WTC11 (cell line): ENCODE results near the gene RPL12. TPM values are rescaled to one million over a fixed set of nuclear protein-coding genes. Genes with fewer than 3 reads are reported as not detected.

Source experiments
- ATAC-seq: fragments of 200-7000 bp; cut with Tn5 transposase; 2 replicates; pipeline ENCODE4 v1.10.0; 2021; ENCODE audit warnings: mild to moderate bottlenecking, moderate library complexity
- CTCF ChIA-PET: fragments of 300-600 bp; sonication (Branson Sonifier 250); formaldehyde crosslinking; loops from one replicate; lab custom pipeline; 2021; ENCODE audit warnings: antibody characterized with exemption; lab: Charles Lee
- POLR2A ChIA-PET: fragments of 350-600 bp; sonication (Branson Sonifier 250); formaldehyde crosslinking; loops from one replicate; lab custom pipeline; 2021; ENCODE audit warnings: antibody characterized with exemption; lab: Charles Lee
- DNase-seq: peaks from one replicate; pipeline ENCODE4 v3.0.0; 2021; ENCODE audit warnings: low spot score
- H3K27ac Mint-ChIP-seq: 2 replicates; pipeline ENCODE4 v1.8.0; 2021; ENCODE audit warnings: mixed read lengths
- H3K27me3 Mint-ChIP-seq: 2 replicates; pipeline ENCODE4 v1.8.0; 2021; ENCODE audit warnings: low read depth, mild to moderate bottlenecking, moderate library complexity, mixed read lengths
- H3K36me3 Mint-ChIP-seq: 2 replicates; pipeline ENCODE4 v1.8.0; 2021; ENCODE audit warnings: mixed read lengths
- H3K4me1 Mint-ChIP-seq: 2 replicates; pipeline ENCODE4 v1.8.0; 2022; ENCODE audit warnings: mixed read lengths
- H3K4me3 Mint-ChIP-seq: 2 replicates; pipeline ENCODE4 v1.8.0; 2021; ENCODE audit warnings: mild to moderate bottlenecking, moderate library complexity, mixed read lengths
- H3K9me3 Mint-ChIP-seq: 2 replicates; pipeline ENCODE4 v1.8.0; 2021; ENCODE audit warnings: mixed read lengths
- AFF4 ChIP-seq: sonication (generic); formaldehyde crosslinking; IDR thresholded peaks from 2 replicates; pipeline ENCODE4 v1.8.1; 2023; ENCODE audit warnings: mild to moderate bottlenecking, missing genetic modification reagents, borderline replicate concordance
- ATF1 ChIP-seq: sonication (generic); formaldehyde crosslinking; IDR thresholded peaks from 2 replicates; pipeline ENCODE4 v1.8.1; 2023; ENCODE audit warnings: mild to moderate bottlenecking, moderate library complexity, missing genetic modification reagents
- CDX4 ChIP-seq: fragments of 250-450 bp; sonication (Bioruptor Pico); IDR thresholded peaks from 2 replicates; pipeline ENCODE4 v1.9.0; 2021; ENCODE audit warnings: moderate library complexity, mild to moderate bottlenecking, inconsistent platforms, borderline replicate concordance
- CREB1 ChIP-seq: sonication (generic); formaldehyde crosslinking; IDR thresholded peaks from 2 replicates; pipeline ENCODE4 v1.8.0; 2023; ENCODE audit warnings: mild to moderate bottlenecking, missing genetic modification reagents
- GABPB1 ChIP-seq: sonication (generic); formaldehyde crosslinking; IDR thresholded peaks from 2 replicates; pipeline ENCODE4 v1.8.1; 2023; ENCODE audit warnings: mild to moderate bottlenecking, missing genetic modification reagents
- HMGXB4 ChIP-seq: sonication (generic); formaldehyde crosslinking; IDR thresholded peaks from 2 replicates; pipeline ENCODE4 v1.8.1; 2023; ENCODE audit warnings: mild to moderate bottlenecking, moderate library complexity, missing genetic modification reagents
- KAT7 ChIP-seq: sonication (generic); formaldehyde crosslinking; IDR thresholded peaks from 2 replicates; pipeline ENCODE4 v1.8.1; 2023; ENCODE audit warnings: missing genetic modification reagents, mild to moderate bottlenecking, borderline replicate concordance
- MAX ChIP-seq: sonication (generic); formaldehyde crosslinking; IDR thresholded peaks from 2 replicates; pipeline ENCODE4 v1.8.0; 2022; ENCODE audit warnings: mild to moderate bottlenecking, missing genetic modification reagents
- OVOL2 ChIP-seq: fragments of 250-450 bp; sonication (Bioruptor Pico); IDR thresholded peaks from 2 replicates; pipeline ENCODE4 v1.9.0; 2021; ENCODE audit warnings: mild to moderate bottlenecking, borderline replicate concordance
- PRRX2 ChIP-seq: fragments of 250-450 bp; sonication (Bioruptor Pico); IDR thresholded peaks from 2 replicates; pipeline ENCODE4 v1.8.0; 2021; ENCODE audit warnings: mild to moderate bottlenecking
- SMAD3 ChIP-seq: sonication (generic); formaldehyde crosslinking; IDR thresholded peaks from 2 replicates; pipeline ENCODE4 v1.8.0; 2022; ENCODE audit warnings: missing genetic modification reagents, mild to moderate bottlenecking, borderline replicate concordance
- SMAD4 ChIP-seq: sonication (generic); formaldehyde crosslinking; IDR thresholded peaks from 2 replicates; pipeline ENCODE4 v1.8.0; 2022; ENCODE audit warnings: mild to moderate bottlenecking, missing genetic modification reagents
- TEAD1 ChIP-seq: sonication (generic); formaldehyde crosslinking; IDR thresholded peaks from 2 replicates; pipeline ENCODE4 v1.8.0; 2022; ENCODE audit warnings: mild to moderate bottlenecking, missing genetic modification reagents
- ZNF219 ChIP-seq: sonication (generic); formaldehyde crosslinking; IDR thresholded peaks from 2 replicates; pipeline ENCODE4 v1.8.0; 2023; ENCODE audit warnings: missing genetic modification reagents, mild to moderate bottlenecking, borderline replicate concordance
- ZNF281 ChIP-seq: sonication (generic); formaldehyde crosslinking; IDR thresholded peaks from 2 replicates; pipeline ENCODE4 v1.8.0; 2023; ENCODE audit warnings: mild to moderate bottlenecking, missing genetic modification reagents
- ZNF423 ChIP-seq: fragments of 250-450 bp; sonication (Bioruptor Pico); IDR thresholded peaks from 2 replicates; pipeline ENCODE4 v2.1.2; 2022; ENCODE audit warnings: mild to moderate bottlenecking, moderate library complexity
- total RNA-seq: library from RNA; stranded (reverse); gene quantifications from 3 replicates; pipeline ENCODE4 v1.2.3, GENCODE V29; 2021
- TF ChIP-seq, protein P1 (sequence below): fragments of 250-450 bp; sonication (Bioruptor Pico); IDR thresholded peaks from 2 replicates; pipeline ENCODE4 v1.8.0; 2021; ENCODE audit warnings: mild to moderate bottlenecking
- TF ChIP-seq, protein P2 (sequence below): sonication (generic); formaldehyde crosslinking; IDR thresholded peaks from 2 replicates; pipeline ENCODE4 v1.8.0; 2022; ENCODE audit warnings: mild to moderate bottlenecking, missing genetic modification reagents
- TF ChIP-seq, protein P3 (sequence below): sonication (generic); formaldehyde crosslinking; IDR thresholded peaks from 2 replicates; pipeline ENCODE4 v1.8.1; 2022; ENCODE audit warnings: low read depth, missing genetic modification reagents, borderline replicate concordance
- TF ChIP-seq, protein P4 (sequence below): fragments of 250-450 bp; sonication (Bioruptor Pico); IDR thresholded peaks from 2 replicates; pipeline ENCODE4 v1.9.0; 2021; ENCODE audit warnings: mild to moderate bottlenecking

Gene RPL12
- total RNA-seq, 1 experiment from 2014 or later: 1,902 TPM

DNA sequence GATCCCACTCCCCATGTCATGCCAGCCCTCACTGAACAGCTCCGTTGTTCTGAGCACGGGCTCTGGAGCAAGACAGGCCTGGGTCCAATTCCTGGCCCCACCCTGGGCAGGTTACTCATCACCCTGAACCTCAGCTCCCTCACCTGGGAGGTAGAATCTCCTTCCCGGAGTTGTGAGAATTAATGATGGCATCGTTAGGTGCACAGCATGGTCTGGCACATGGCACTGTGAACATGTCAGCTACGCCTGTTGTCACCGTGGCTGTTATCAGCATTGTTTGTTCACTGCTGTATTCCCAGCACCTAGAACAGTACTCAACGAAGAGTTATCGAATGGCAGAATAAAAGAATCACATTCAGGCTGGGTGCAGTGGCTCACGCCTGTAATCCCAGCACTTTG lies 43.1 kb upstream of the RPL12 start:
- H3K4me1 Mint-ChIP-seq: peaks cover 5% of the 10 kb centered on the region
- CTCF ChIA-PET: interaction anchor here (2.1 kb wide), 1 partner anchor 39 kb away, joined by 4 read pairs; no protein-coding TSS in a partner anchor
- H3K27ac Mint-ChIP-seq: peak overlapping the region; percentile 85
- no peaks in the 10 kb centered on the region for H3K9me3 Mint-ChIP-seq
- H3K36me3 Mint-ChIP-seq: peaks cover 9% of the 10 kb centered on the region
- H3K27me3 Mint-ChIP-seq: no peaks in the 10 kb centered on the region
- no peak for TF ChIP-seq MAX (CRISPR knock-in tag)
- TF ChIP-seq SMAD3: no peak
- no peak for TF ChIP-seq CDX4 (CRISPR knock-in tag)
- TF ChIP-seq TEAD1 (CRISPR knock-in tag): no peak
- TF ChIP-seq AFF4: no peak
- no peak for TF ChIP-seq GABPB1 (CRISPR knock-in tag)
- TF ChIP-seq KAT7 (CRISPR knock-in tag): no peak
- no peak for TF ChIP-seq HMGXB4 (CRISPR knock-in tag)
- TF ChIP-seq ZNF281: no peak
- TF ChIP-seq ZNF423 (CRISPR knock-in tag): no peak
- no peak for TF ChIP-seq SMAD4 (CRISPR knock-in tag)
- TF ChIP-seq, protein P1, sequence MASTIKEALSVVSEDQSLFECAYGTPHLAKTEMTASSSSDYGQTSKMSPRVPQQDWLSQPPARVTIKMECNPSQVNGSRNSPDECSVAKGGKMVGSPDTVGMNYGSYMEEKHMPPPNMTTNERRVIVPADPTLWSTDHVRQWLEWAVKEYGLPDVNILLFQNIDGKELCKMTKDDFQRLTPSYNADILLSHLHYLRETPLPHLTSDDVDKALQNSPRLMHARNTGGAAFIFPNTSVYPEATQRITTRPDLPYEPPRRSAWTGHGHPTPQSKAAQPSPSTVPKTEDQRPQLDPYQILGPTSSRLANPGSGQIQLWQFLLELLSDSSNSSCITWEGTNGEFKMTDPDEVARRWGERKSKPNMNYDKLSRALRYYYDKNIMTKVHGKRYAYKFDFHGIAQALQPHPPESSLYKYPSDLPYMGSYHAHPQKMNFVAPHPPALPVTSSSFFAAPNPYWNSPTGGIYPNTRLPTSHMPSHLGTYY: no peak
- no peak for TF ChIP-seq ZNF219 (CRISPR knock-in tag)
- TF ChIP-seq CREB1: no peak
- no peak for TF ChIP-seq ATF1 (CRISPR knock-in tag)
- TF ChIP-seq, protein P2, sequence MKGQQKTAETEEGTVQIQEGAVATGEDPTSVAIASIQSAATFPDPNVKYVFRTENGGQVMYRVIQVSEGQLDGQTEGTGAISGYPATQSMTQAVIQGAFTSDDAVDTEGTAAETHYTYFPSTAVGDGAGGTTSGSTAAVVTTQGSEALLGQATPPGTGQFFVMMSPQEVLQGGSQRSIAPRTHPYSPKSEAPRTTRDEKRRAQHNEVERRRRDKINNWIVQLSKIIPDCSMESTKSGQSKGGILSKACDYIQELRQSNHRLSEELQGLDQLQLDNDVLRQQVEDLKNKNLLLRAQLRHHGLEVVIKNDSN (CRISPR knock-in tag): no peak
- TF ChIP-seq PRRX2 (CRISPR knock-in tag): no peak
- TF ChIP-seq, protein P3, sequence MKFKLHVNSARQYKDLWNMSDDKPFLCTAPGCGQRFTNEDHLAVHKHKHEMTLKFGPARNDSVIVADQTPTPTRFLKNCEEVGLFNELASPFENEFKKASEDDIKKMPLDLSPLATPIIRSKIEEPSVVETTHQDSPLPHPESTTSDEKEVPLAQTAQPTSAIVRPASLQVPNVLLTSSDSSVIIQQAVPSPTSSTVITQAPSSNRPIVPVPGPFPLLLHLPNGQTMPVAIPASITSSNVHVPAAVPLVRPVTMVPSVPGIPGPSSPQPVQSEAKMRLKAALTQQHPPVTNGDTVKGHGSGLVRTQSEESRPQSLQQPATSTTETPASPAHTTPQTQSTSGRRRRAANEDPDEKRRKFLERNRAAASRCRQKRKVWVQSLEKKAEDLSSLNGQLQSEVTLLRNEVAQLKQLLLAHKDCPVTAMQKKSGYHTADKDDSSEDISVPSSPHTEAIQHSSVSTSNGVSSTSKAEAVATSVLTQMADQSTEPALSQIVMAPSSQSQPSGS (CRISPR knock-in tag): no peak
- TF ChIP-seq, protein P4, sequence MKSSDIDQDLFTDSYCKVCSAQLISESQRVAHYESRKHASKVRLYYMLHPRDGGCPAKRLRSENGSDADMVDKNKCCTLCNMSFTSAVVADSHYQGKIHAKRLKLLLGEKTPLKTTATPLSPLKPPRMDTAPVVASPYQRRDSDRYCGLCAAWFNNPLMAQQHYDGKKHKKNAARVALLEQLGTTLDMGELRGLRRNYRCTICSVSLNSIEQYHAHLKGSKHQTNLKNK (CRISPR knock-in tag): no peak
- no peak for TF ChIP-seq OVOL2
- ATAC-seq: no peak
- POLR2A ChIA-PET: no interaction called here
- no peak overlapping the region for H3K4me3 Mint-ChIP-seq
- DNase-seq: no peak
